B cell (primary cell): ENCODE measurements around the gene MYO16. TPM values are rescaled to one million over a fixed set of nuclear protein-coding genes. Genes with fewer than 3 reads are reported as not detected.

Experiments
- ATAC-seq: fragments of 200-7000 bp; cut with Tn5 transposase; one replicate; pipeline ENCODE4 v1.10.0; 2021; ENCODE audit warnings: low read depth, mild to moderate bottlenecking, moderate number of reproducible peaks, moderate library complexity
- CTCF ChIA-PET: fragments of 350-600 bp; sonication (Branson Sonifier 250); formaldehyde crosslinking; loops from one replicate; lab custom pipeline; 2021; ENCODE audit warnings: antibody characterized with exemption, inconsistent platforms; lab: Charles Lee
- POLR2A ChIA-PET: fragments of 350-600 bp; sonication (Branson Sonifier 250); formaldehyde crosslinking; loops from one replicate; lab custom pipeline; 2021; ENCODE audit warnings: antibody characterized with exemption; lab: Charles Lee
- DNase-seq: peaks from one replicate; pipeline ENCODE4 v3.0.0; 2013
- H2AFZ ChIP-seq: 2 replicates; pipeline ENCODE4 v1.6.1; 2012; ENCODE audit warnings: mild to moderate bottlenecking, low read depth, low read length; ENCODE audit not compliant: insufficient read depth, poor library complexity, severe bottlenecking
- H3K27ac ChIP-seq, 2 donors: 1 replicate in 1 of 2; 2 replicates in 1 of 2; pipeline ENCODE4 v1.5.1; 2012 to 2013; ENCODE audit warnings: low read length in 2 of 2, mild to moderate bottlenecking in 2 of 2, moderate library complexity in 1 of 2
- H3K27me3 ChIP-seq, 4 experiments: fragments of 200-600 bp in 1 of 4; sonication (generic) in 1 of 4; replicated peaks in 1 of 4; 1 replicate in 2 of 4; 2 replicates in 2 of 4; pipeline versions ENCODE4 v1.6.1 to v1.7.0; 2013 to 2016; ENCODE audit warnings: low read length in 3 of 4, mild to moderate bottlenecking in 2 of 4, mixed read lengths in 1 of 4, moderate library complexity in 1 of 4; ENCODE audit not compliant: insufficient read depth in 4 of 4, control insufficient read depth in 3 of 4; ENCODE audit errors: control extremely low read depth in 1 of 4
- H3K36me3 ChIP-seq, 2 experiments: replicated peaks in 1 of 2; 1 replicate in 1 of 2; 2 replicates in 1 of 2; pipeline versions ENCODE4 v1.6.1 to v1.7.1; 2013; ENCODE audit warnings: low read length in 1 of 2; ENCODE audit not compliant: insufficient read depth in 2 of 2, control insufficient read depth in 1 of 2; ENCODE audit errors: control extremely low read depth in 1 of 2, extremely low read depth in 1 of 2
- H3K4me1 ChIP-seq, 2 donors: fragments of 200-600 bp in 1 of 2; sonication (generic) in 1 of 2; 1 replicate in 1 of 2; 2 replicates in 1 of 2; pipeline versions ENCODE4 v1.5.1 to v1.6.1; 2013 to 2017; ENCODE audit warnings: low read length in 2 of 2; ENCODE audit not compliant: control insufficient read depth in 2 of 2, insufficient read depth in 2 of 2
- H3K4me2 ChIP-seq: replicated peaks from 2 replicates; pipeline ENCODE3; 2012; ENCODE audit warnings: mild to moderate bottlenecking, low read depth, low read length; ENCODE audit not compliant: poor library complexity, severe bottlenecking
- H3K4me3 ChIP-seq, 5 experiments: fragments of 200-600 bp in 1 of 5; sonication (generic) in 1 of 5; 1 replicate in 3 of 5; 2 replicates in 2 of 5; pipeline versions ENCODE4 v1.5.1 to v1.7.0; 2011 to 2016; ENCODE audit warnings: low read length in 4 of 5, mild to moderate bottlenecking in 4 of 5, low read depth in 2 of 5, control low read depth in 1 of 5, moderate library complexity in 1 of 5; ENCODE audit not compliant: insufficient read depth in 1 of 5; ENCODE audit errors: control extremely low read depth in 1 of 5, extremely low read depth in 1 of 5
- H3K79me2 ChIP-seq: fragments of 200-600 bp; sonication (generic); one replicate; pipeline ENCODE4 v1.6.0; 2016; ENCODE audit warnings: low read length; ENCODE audit not compliant: control insufficient read depth, insufficient read depth
- H3K9ac ChIP-seq: fragments of 200-600 bp; sonication (generic); 2 replicates; pipeline ENCODE4 v1.6.1; 2017; ENCODE audit warnings: mild to moderate bottlenecking, low read length, moderate library complexity
- H3K9me3 ChIP-seq, 3 donors: one replicate each; pipeline versions ENCODE4 v1.6.1 to v1.7.1; 2013; ENCODE audit warnings: low read length in 2 of 3; ENCODE audit not compliant: control insufficient read depth in 2 of 3, insufficient read depth in 1 of 3; ENCODE audit errors: control extremely low read depth in 1 of 3
- H4K20me1 ChIP-seq: 2 replicates; pipeline ENCODE4 v1.6.0; 2012; ENCODE audit warnings: mild to moderate bottlenecking, low read length; ENCODE audit not compliant: insufficient read depth, control insufficient read depth, poor library complexity, severe bottlenecking
- H3K27ac Mint-ChIP-seq: one replicate; pipeline ENCODE4 v1.8.0; 2021; ENCODE audit warnings: mixed read lengths
- H3K27me3 Mint-ChIP-seq: one replicate; pipeline ENCODE4 v1.8.0; 2021; ENCODE audit warnings: mixed read lengths
- H3K4me1 Mint-ChIP-seq: one replicate; pipeline ENCODE4 v1.8.0; 2021; ENCODE audit warnings: mixed read lengths
- H3K4me3 Mint-ChIP-seq: one replicate; pipeline ENCODE4 v1.8.0; 2021; ENCODE audit warnings: mixed read lengths
- H3K9me3 Mint-ChIP-seq: one replicate; pipeline ENCODE4 v1.8.0; 2022; ENCODE audit warnings: mixed read lengths; ENCODE audit not compliant: insufficient read depth
- EZH2 ChIP-seq: IDR thresholded peaks from 2 replicates; pipeline ENCODE4 v1.6.1; 2012; ENCODE audit warnings: borderline replicate concordance, low read depth, mild to moderate bottlenecking, moderate library complexity, low read length; ENCODE audit not compliant: insufficient read depth, poor library complexity, severe bottlenecking
- WGBS: methylation state at CpG from one replicate; pipeline ENCODE4 v1.1.5; 2013; ENCODE audit warnings: missing lambda C conversion rate; ENCODE audit not compliant: insufficient coverage; 5-methylcytosine and 5-hydroxymethylcytosine counted together
- intact Hi-C: fragments of 100-400 bp; cut with micrococcal nuclease; formaldehyde crosslinking; loops from one replicate; pipeline ENCODE4 v1.10.0; 2022
- polyA plus RNA-seq: library from polyadenylated mRNA; depleted of rRNA; stranded (reverse); fragments of >200 nt; gene quantifications from 2 replicates; pipeline ENCODE4 v1.2.3, GENCODE V29; 2012
- total RNA-seq, 2 donors: library from RNA; stranded (reverse); fragments of 120-200 nt in 1 of 2; gene quantifications; 1 replicate in 1 of 2; 2 replicates in 1 of 2; pipeline versions ENCODE4 v1.2.3 to v1.2.4, GENCODE V29; 2013 to 2022
- TF ChIP-seq, protein P1 (sequence below): fragments of 200-600 bp; IDR thresholded peaks from one replicate; pipeline ENCODE4 v1.8.0; 2022; ENCODE audit warnings: antibody characterized with exemption, mild to moderate bottlenecking

MYO16 gene
- total and polyA plus RNA-seq, 2 donors (not counting 1 experiment from before 2014, with no cell fraction given), result not detected

DNA sequence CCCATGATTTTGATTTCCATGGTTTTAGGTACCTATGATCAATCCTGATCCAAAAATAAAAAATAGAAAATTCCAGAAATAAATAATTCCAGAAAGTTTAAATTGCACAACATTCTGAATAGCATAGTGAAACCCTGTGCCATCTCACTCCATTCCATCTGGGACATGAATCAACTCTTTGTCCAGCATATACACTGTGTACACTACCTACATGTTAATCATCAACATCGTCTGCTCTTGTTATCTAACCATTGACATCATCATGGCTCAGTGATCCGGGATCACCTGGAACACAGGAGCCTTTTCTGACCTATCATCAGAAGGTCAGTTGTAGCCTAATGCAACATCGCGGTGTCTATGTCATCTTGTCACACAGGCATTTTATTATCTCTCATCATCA lies 75.6 kb downstream of the MYO16 start:
- Mint-ChIP-seq H3K9me3 (peaks cover 2% of the 10 kb centered on the region), H3K27ac (no peak overlapping the region), H3K4me1 (no peaks in the 10 kb centered on the region), H3K27me3 (no peaks in the 10 kb centered on the region), H3K4me3 (no peak overlapping the region)
- H3K4me3 ChIP-seq, result no peak overlapping the region
- no peaks in the 10 kb centered on the region for H3K27me3 ChIP-seq
- no peak overlapping the region for H2AFZ ChIP-seq
- TF ChIP-seq, protein P1, sequence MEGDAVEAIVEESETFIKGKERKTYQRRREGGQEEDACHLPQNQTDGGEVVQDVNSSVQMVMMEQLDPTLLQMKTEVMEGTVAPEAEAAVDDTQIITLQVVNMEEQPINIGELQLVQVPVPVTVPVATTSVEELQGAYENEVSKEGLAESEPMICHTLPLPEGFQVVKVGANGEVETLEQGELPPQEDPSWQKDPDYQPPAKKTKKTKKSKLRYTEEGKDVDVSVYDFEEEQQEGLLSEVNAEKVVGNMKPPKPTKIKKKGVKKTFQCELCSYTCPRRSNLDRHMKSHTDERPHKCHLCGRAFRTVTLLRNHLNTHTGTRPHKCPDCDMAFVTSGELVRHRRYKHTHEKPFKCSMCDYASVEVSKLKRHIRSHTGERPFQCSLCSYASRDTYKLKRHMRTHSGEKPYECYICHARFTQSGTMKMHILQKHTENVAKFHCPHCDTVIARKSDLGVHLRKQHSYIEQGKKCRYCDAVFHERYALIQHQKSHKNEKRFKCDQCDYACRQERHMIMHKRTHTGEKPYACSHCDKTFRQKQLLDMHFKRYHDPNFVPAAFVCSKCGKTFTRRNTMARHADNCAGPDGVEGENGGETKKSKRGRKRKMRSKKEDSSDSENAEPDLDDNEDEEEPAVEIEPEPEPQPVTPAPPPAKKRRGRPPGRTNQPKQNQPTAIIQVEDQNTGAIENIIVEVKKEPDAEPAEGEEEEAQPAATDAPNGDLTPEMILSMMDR, result no peak
- no peak for TF ChIP-seq EZH2
- no peak overlapping the region for H3K4me2 ChIP-seq
- H3K9me3 ChIP-seq, result peaks cover 0 to 3% (median 3%) of the 10 kb centered on the region in 3 donors
- no peaks in the 10 kb centered on the region for H3K36me3 ChIP-seq
- 82% methylated on average over 1 of the region's 4 CpGs for WGBS
- ChIA-PET CTCF (no interaction called here), POLR2A (no interaction called here)
- DNase-seq, result no peak
- no peaks in the 10 kb centered on the region for H3K4me1 ChIP-seq
- H3K9ac ChIP-seq, result no peak overlapping the region
- H4K20me1 ChIP-seq, result no peaks in the 10 kb centered on the region
- no peaks in the 10 kb centered on the region for H3K79me2 ChIP-seq
- intact Hi-C loops, result no loop called here
- ATAC-seq, result no peak
- H3K27ac ChIP-seq, result no peak overlapping the region

DNA sequence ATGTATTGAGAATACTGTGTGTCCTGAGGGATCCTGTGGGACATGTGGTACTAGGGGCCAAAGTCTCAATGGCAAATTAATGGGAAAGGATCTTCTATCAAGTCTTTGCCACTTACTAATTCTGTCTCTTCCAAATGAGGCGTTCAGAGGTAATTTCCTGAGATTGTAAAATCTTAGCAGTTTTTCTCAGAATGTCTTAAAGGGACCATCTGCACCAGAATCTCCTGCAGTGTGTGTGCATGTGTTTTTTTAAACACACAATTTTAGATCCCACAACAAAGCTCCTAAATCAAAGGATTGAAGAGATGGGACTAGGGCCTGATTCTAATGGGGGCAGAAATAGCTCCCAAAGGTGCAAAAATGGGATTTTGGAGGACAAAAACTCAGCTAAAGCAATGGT lies 78.2 kb downstream of the MYO16 start:
- H3K27me3 Mint-ChIP-seq, result no peaks in the 10 kb centered on the region
- no peak overlapping the region for H2AFZ ChIP-seq
- no peak overlapping the region for H3K4me3 Mint-ChIP-seq
- H3K27me3 ChIP-seq, result no peaks in the 10 kb centered on the region
- H3K9ac ChIP-seq, result no peak overlapping the region
- no peaks in the 10 kb centered on the region for H3K4me1 Mint-ChIP-seq
- ATAC-seq, result no peak
- H3K9me3 Mint-ChIP-seq, result no peaks in the 10 kb centered on the region
- TF ChIP-seq, protein P1, result no peak
- TF ChIP-seq EZH2, result no peak
- intact Hi-C loops, result no loop called here
- no peak overlapping the region for H3K27ac Mint-ChIP-seq
- CTCF ChIA-PET, result no interaction called here
- no peak overlapping the region for H3K4me3 ChIP-seq
- no peaks in the 10 kb centered on the region for H3K36me3 ChIP-seq
- no peak for DNase-seq
- no peak overlapping the region for H3K4me2 ChIP-seq
- H3K27ac ChIP-seq, result no peak overlapping the region
- peaks cover 0 to 3% (median 0%) of the 10 kb centered on the region in 3 donors for H3K9me3 ChIP-seq
- H3K4me1 ChIP-seq, result no peaks in the 10 kb centered on the region
- no CpG with 5 or more reads among the region's 1 CpG for WGBS
- POLR2A ChIA-PET, result no interaction called here
- H3K79me2 ChIP-seq, result no peaks in the 10 kb centered on the region
- H4K20me1 ChIP-seq, result no peaks in the 10 kb centered on the region
